Activated naive CD8-positive, alpha-beta T cell treated with anti-CD3 and anti-CD28 coated beads for 36 hours (primary cell): ENCODE results near the gene ODAD2. TPM values are rescaled to one million over a fixed set of nuclear protein-coding genes. Genes with fewer than 3 reads are reported as not detected.
A peak's percentile ranks its signal among the peaks of the same experiment; 100 is the strongest.

Experiments used
- DNase-seq: peaks from one replicate; pipeline ENCODE4 v3.0.0; 2021
- H3K27ac Mint-ChIP-seq: one replicate; pipeline ENCODE4 v1.8.0; 2022; ENCODE audit warnings: mild to moderate bottlenecking, moderate library complexity, mixed read lengths
- H3K27me3 Mint-ChIP-seq: one replicate; pipeline ENCODE4 v1.8.0; 2022; ENCODE audit warnings: mild to moderate bottlenecking, mixed read lengths
- H3K36me3 Mint-ChIP-seq: one replicate; pipeline ENCODE4 v1.8.0; 2021; ENCODE audit warnings: mild to moderate bottlenecking, mixed read lengths
- H3K4me1 Mint-ChIP-seq: one replicate; pipeline ENCODE4 v1.8.0; 2021; ENCODE audit warnings: mixed read lengths
- H3K4me3 Mint-ChIP-seq: one replicate; pipeline ENCODE4 v1.8.0; 2022; ENCODE audit warnings: mild to moderate bottlenecking, moderate library complexity, mixed read lengths
- H3K9me3 Mint-ChIP-seq: one replicate; pipeline ENCODE4 v1.8.0; 2022; ENCODE audit warnings: mixed read lengths
- total RNA-seq, 2 experiments: library from RNA; stranded (reverse); gene quantifications; one replicate each; pipeline ENCODE4 v1.2.3, GENCODE V29; 2021

ODAD2 gene
- total RNA-seq, 2 experiments from 2014 or later: 0.56 to 0.62 TPM

DNA sequence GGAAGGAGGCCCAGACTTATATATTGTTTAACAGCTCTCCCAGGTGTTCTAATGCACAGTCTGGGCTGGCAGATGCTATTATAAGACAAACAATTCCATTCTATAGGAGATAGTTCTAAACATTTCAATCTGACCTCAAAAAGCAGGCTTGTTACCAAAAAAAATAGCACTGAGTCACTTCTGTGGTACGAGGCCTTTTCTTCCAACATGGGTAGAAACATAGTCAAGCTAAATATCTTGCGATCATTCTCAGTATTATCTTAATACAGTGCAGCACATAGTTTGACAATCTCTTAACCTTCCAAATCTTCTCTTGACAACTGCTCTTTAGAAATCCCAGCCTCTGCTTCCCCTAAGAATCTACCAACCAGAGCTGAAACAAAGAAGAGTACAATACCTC lies 206.7 kb downstream of the ODAD2 start:
- Mint-ChIP-seq H3K27me3 (peaks cover 30% of the 10 kb centered on the region), H3K4me3 (no peak overlapping the region), H3K4me1 (no peaks in the 10 kb centered on the region), H3K9me3 (peaks cover 2% of the 10 kb centered on the region), H3K27ac (no peak overlapping the region), H3K36me3 (no peaks in the 10 kb centered on the region)
- no peak for DNase-seq

DNA sequence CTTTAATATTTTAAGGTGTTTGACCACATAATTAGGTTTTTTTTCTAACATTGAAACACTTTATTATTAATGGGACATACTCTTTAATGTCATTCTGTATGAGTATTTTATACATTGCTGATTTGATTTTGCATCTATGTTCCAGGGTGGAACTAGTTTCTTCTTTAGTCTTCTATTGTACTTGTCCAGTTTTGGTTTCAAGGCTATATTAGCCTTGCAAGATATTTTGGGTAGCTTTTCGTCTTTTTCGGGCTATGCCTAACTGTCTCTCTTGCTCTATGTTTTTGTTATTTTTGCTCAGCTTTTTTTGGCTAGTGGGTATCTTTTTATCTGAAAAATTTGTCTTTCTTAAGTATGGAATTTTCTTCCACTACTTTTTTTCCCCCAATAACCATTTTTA lies 214.6 kb downstream of the ODAD2 start:
- DNase-seq: no peak
- Mint-ChIP-seq H3K36me3 (no peaks in the 10 kb centered on the region), H3K4me1 (peaks cover 2% of the 10 kb centered on the region), H3K27me3 (peaks cover 37% of the 10 kb centered on the region), H3K9me3 (peaks cover 4% of the 10 kb centered on the region), H3K27ac (no peak overlapping the region), H3K4me3 (no peak overlapping the region)

DNA sequence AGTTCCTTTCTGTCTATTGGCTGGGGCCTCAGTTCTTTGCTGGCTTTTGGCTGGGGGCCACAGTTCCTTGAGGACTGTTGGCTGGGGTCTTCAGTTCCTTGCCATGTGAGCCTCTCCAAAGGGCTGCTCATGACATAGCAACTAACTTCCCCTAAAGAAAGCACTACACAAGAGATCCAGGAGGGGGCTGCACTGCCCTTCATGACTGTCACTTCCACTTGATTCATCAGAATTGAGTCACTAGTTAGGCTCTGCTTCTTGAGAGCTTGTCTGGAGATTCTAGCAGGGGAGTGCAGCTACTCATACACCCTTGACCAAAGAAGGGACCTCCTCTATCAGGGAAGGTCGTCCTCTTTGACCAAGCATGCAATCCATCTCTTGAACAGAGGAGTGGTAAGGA lies 215.2 kb downstream of the ODAD2 start:
- peaks cover 2% of the 10 kb centered on the region for H3K4me1 Mint-ChIP-seq
- no peak overlapping the region for H3K27ac Mint-ChIP-seq
- no peak overlapping the region for H3K4me3 Mint-ChIP-seq
- H3K36me3 Mint-ChIP-seq: no peaks in the 10 kb centered on the region
- DNase-seq: peak; percentile 18
- peaks cover 34% of the 10 kb centered on the region for H3K27me3 Mint-ChIP-seq
- H3K9me3 Mint-ChIP-seq: peaks cover 4% of the 10 kb centered on the region

DNA sequence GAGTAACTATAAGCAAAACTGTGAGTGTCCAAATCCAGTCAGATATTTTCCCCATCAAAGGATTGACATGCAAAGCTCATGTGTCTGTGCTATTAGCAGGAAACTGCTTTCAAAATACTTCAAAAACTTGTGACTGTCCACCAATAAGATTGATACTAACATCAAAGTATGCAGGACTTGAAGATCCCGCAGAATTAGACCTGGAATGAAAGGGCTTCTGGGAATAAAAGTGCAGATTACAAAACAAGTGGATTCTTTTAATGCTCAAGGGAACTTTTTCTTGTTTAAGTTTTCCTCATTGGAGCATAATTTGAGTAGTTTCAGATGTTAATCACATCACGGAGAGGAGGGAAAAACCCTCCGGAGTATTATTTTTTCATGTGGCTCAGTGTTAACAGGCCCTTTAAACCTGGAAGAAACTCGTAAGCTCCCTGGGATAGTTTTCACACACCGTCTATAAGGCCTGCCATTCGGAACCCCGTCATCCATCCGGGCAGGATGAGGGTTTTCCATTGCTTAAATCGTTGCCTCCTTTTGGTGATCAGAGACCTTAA lies 219.3 kb downstream of the ODAD2 start:
- no peak for DNase-seq
- Mint-ChIP-seq H3K4me1 (peaks cover 2% of the 10 kb centered on the region), H3K36me3 (no peaks in the 10 kb centered on the region), H3K27ac (no peak overlapping the region), H3K4me3 (no peak overlapping the region), H3K27me3 (peaks cover 55% of the 10 kb centered on the region), H3K9me3 (peaks cover 4% of the 10 kb centered on the region)

DNA sequence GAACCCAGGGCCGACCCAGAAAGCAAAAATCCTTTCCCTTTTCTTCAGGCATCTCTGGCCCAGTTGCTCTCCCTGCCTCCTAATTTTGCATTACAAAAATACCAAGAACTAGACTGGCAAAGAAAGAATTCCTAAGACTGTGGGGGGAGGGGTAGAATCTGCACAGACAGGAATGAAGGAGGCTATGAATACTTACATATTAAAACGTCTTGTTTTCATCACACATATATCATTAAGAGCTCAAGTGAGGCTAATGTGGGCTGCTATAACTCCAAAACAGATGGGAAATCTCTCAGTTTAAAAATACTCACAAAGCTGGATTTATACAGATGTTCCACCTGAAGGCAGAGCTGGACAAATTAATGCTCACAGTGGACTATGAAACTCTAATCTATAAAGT lies 224.0 kb downstream of the ODAD2 start:
- peaks cover 75% of the 10 kb centered on the region for H3K27me3 Mint-ChIP-seq
- peaks cover 12% of the 10 kb centered on the region for H3K4me1 Mint-ChIP-seq
- no peak overlapping the region for H3K27ac Mint-ChIP-seq
- no peaks in the 10 kb centered on the region for H3K9me3 Mint-ChIP-seq
- no peak for DNase-seq
- H3K4me3 Mint-ChIP-seq: no peak overlapping the region
- H3K36me3 Mint-ChIP-seq: peaks cover 2% of the 10 kb centered on the region

DNA sequence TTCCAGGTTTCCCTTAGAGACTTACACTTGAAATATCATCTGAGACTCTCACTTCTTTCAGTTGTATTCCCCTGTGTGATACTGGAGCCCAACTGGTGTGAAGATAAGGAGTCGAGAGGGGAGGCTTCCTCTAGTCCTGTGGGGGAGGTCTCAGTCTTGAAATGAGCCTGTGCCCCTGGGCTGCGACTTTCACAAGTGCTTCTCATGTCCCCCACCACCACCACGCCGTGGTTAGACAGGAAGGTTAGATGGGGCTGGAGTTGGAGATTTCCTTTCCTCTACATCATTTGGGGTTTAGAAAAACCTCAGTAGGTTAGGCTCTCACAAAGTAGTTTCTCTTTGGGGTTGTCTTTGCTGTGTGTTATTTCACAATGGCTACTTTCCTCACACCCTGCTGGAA lies 227.6 kb downstream of the ODAD2 start:
- no peak overlapping the region for H3K4me3 Mint-ChIP-seq
- peaks cover 12% of the 10 kb centered on the region for H3K4me1 Mint-ChIP-seq
- no peak overlapping the region for H3K27ac Mint-ChIP-seq
- H3K36me3 Mint-ChIP-seq: peaks cover 2% of the 10 kb centered on the region
- H3K27me3 Mint-ChIP-seq: peaks cover 71% of the 10 kb centered on the region
- peak; percentile 73 for DNase-seq
- no peaks in the 10 kb centered on the region for H3K9me3 Mint-ChIP-seq

DNA sequence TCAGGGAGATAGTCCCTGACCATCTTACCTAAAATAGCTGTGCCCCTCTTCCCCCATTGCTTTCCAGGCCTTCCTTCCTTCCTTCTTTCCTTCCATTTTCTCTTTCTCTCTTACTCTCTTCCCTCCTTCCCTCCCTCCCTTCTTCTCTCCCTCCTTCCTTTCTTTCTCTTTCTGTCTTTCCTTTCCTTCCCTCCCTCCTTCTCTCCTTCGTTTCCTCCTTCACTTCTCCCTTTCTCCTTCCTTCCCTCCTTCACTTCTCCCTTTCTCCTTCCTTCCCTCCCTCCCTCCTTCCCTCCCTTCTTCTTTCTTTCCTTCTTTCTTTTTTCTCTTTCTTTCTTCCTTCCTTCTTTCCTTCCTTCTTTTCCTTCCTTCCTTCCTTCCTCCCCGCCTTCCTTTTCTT lies 228.7 kb downstream of the ODAD2 start:
- Mint-ChIP-seq H3K36me3 (peaks cover 2% of the 10 kb centered on the region), H3K27ac (no peak overlapping the region), H3K4me3 (no peak overlapping the region), H3K27me3 (peaks cover 66% of the 10 kb centered on the region), H3K4me1 (peaks cover 12% of the 10 kb centered on the region), H3K9me3 (no peaks in the 10 kb centered on the region)
- DNase-seq: no peak
